NCI-H1694 (cell line): Measurements from ENCODE around the gene LTF.
"Not testable (repeated sequence)": the region's sequence is repeated elsewhere in the genome, so short reads cannot be mapped to it uniquely, and the experiment has no call there.

Experiments
- DNase-seq: peaks from one replicate; lab custom pipeline; 2025; lab: John Stamatoyannopoulos, UW

The LTF gene

GRCh38 chr3:46464326-46465195, at the start of gene LTF:
TSS of gene LTF (minus strand) at chr3:46464905. CDS start at chr3:46464867, 38 bp downstream.
- DNase-seq: no peak

- no peak for DNase-seq
These were observed 47.6 kb upstream of the LTF start for GRCh38 chr3:46512191-46512749.

- DNase-seq: no peak
These were observed 45.0 kb upstream of the LTF start for GRCh38 chr3:46509661-46510187.

- no peak for DNase-seq
These were observed 44.3 kb upstream of the LTF start for GRCh38 chr3:46508850-46509591.

DNA sequence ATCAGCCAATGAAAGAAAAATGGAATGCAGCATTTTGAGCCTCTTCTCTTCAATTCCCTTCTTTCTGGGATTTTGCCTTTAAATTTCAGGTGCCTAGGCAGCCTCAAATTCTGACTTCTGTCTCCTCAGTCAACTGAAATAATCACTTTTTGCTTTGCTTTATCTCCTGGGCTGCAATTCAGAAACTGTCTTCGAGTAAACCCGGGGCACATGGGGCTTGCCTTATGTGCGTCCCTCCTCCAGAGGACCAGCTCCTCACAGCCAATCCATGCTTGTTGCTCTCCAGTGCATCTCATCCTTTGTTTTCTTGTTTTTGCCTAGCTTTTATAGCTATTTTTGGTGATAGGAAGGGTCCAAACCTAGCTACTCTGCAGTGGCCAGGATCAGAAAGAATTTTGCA, 41.8 kb upstream of the LTF start:
- no peak for DNase-seq

DNA sequence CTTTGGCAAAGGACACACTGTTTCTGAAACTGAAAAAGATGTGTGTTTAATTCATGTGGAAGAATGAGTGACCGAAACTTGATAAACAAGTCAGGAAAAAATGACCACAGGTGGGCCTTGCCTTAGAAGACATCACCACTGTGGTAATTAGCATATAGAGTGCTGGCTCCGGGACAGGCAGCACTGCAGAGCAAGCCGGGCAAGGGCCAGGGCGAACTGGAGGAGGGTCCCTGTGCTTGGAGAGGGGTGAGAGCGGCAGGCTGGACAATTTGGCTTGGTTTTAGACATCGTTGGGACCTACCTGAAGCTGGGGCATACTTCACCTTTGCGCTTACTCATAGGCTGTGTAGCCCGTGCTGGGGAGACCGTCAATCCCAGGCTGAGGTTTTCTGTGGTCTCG, 41.2 kb upstream of the LTF start:
- DNase-seq: no peak

GRCh38 chr3:46504789-46505188, 40.1 kb upstream of the LTF start:
- no peak for DNase-seq

DNA sequence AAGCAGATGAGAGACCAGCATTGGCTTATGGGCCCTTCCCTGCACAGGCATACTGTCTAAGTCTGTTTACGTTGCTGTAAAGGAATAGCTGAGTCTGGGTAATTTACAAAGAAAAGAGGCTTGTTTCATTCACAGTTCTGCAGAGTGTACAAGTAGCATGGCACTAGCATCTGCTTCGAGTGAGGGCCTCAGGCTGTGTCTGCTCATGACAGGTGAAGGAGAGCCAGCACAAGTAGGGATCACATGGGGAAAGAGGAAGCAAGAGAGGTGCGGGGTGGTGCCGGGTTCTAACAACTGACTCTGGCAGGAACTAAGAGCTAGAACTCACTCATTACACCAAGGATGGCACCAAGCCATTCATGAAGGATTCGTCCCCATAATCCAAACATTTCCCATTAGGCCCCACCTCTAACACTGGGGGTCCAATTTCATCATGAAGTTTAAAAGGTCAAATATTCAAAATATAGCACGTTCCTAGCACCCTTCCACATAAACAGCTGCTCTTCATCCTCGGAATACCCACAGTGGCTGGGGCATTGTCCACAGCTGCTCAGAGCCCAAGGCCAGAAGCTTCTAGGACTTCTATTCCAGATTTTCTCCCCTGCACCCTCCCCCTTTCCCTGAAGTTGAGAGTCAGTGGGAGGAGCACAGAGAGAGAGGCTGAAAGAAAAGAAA, 38.6 kb upstream of the LTF start:
- no peak for DNase-seq

GRCh38 chr3:46501702-46502101, 37.0 kb upstream of the LTF start:
- no peak for DNase-seq

GRCh38 chr3:46500656-46501635, 36.2 kb upstream of the LTF start:
- DNase-seq: no peak

- DNase-seq: no peak
These were observed 34.3 kb upstream of the LTF start for GRCh38 chr3:46498916-46499519.

GRCh38 chr3:46497556-46498265, 33.0 kb upstream of the LTF start, which contains the start of gene RTP3:
TSS of gene RTP3 (plus strand) at chr3:46497976. CDS start at chr3:46498063, 87 bp downstream.
- no peak for DNase-seq

GRCh38 chr3:46496746-46497555, 32.2 kb upstream of the LTF start:
- no peak for DNase-seq

- DNase-seq: no peak
These were observed 31.3 kb upstream of the LTF start for GRCh38 chr3:46495901-46496456.

- DNase-seq: not testable (repeated sequence)
These were observed 29.8 kb upstream of the LTF start for GRCh38 chr3:46494491-46494890.

- DNase-seq: no peak
These were observed 28.3 kb upstream of the LTF start for GRCh38 chr3:46492890-46493547.

GRCh38 chr3:46491089-46492070, 26.7 kb upstream of the LTF start:
- no peak for DNase-seq
